Inflammatory macrophage treated with lipopolysaccharide for 1 hour (primary cell): ENCODE results near the gene TSPAN4.
A peak's percentile ranks its signal among the peaks of the same experiment; 100 is the strongest.

ENCODE experiments used
- DNase-seq, 2 donors: peaks; one replicate each; pipeline ENCODE4 v3.0.0-alpha.2; 2020 to 2022

The TSPAN4 gene

GRCh38 chr11:842370-843002, at the start of gene TSPAN4, which contains the start of gene POLR2L:
Gene TSPAN4, plus strand, starts transcription at chr11:842852. Its CDS starts 7,453 bp downstream, at chr11:850305.
Gene POLR2L, minus strand, starts transcription at chr11:842529. Its CDS starts 21 bp downstream, at chr11:842508.
- DNase-seq: peak; percentile 71 to 88

- no peak for DNase-seq
Observed at GRCh38 chr11:792873-793272, 49.8 kb upstream of the TSPAN4 start.

- DNase-seq: no peak
Observed at GRCh38 chr11:793556-793955, 49.1 kb upstream of the TSPAN4 start.

- no peak for DNase-seq
Observed at GRCh38 chr11:794013-794765, 48.5 kb upstream of the TSPAN4 start.

GRCh38 chr11:794766-795633, 47.7 kb upstream of the TSPAN4 start:
- DNase-seq: no peak

- DNase-seq: peak; percentile 85 to 87
Observed at GRCh38 chr11:795634-796564, 46.8 kb upstream of the TSPAN4 start.

GRCh38 chr11:796565-797295, 45.9 kb upstream of the TSPAN4 start:
- DNase-seq: no peak

- DNase-seq: peak; percentile 55 to 67
Observed at GRCh38 chr11:797296-798092, 45.2 kb upstream of the TSPAN4 start.

GRCh38 chr11:798093-798713, 44.4 kb upstream of the TSPAN4 start, which contains the start of gene SLC25A22:
Gene SLC25A22, minus strand, starts transcription at chr11:798281. Its CDS starts 3,275 bp downstream, at chr11:795006.
- DNase-seq: peak; percentile 71 to 91

GRCh38 chr11:799641-800316, 42.9 kb upstream of the TSPAN4 start:
- no peak for DNase-seq

- DNase-seq: no peak
Observed at GRCh38 chr11:800473-800872, 42.2 kb upstream of the TSPAN4 start.

GRCh38 chr11:801097-801780, 41.4 kb upstream of the TSPAN4 start:
- DNase-seq: no peak

- no peak for DNase-seq
Observed at GRCh38 chr11:802018-802617, 40.5 kb upstream of the TSPAN4 start.

GRCh38 chr11:802693-803466, 39.8 kb upstream of the TSPAN4 start:
- no peak for DNase-seq

GRCh38 chr11:803467-803742, 39.2 kb upstream of the TSPAN4 start:
- DNase-seq: no peak

GRCh38 chr11:803770-804598, 38.7 kb upstream of the TSPAN4 start:
- DNase-seq: no peak

- no peak for DNase-seq
Observed at GRCh38 chr11:804599-804964, 38.1 kb upstream of the TSPAN4 start.
